Measurements from ENCODE around the gene KCTD16. TPM values are rescaled to one million over a fixed set of nuclear protein-coding genes. Genes with fewer than 3 reads are reported as not detected.

Gene KCTD16
- polyA plus RNA-seq, 1 of the 3 experiments (the other 2 are of a cell fraction) = 0.03 TPM

- no peak for TF ChIP-seq REST (IDR thresholded peaks at IDR 0.05; ENCODE audit: low read depth, low read length)
- TF ChIP-seq EZH2phosphoT487 (IDR thresholded peaks at IDR 0.05; ENCODE audit: borderline replicate concordance, low read depth) = no peak
These were observed 257.2 kb downstream of the KCTD16 start (continued) for GRCh38 chr5:144427866-144428265.

GRCh38 chr5:144428326-144428725 lies 257.7 kb downstream of the KCTD16 start:
- H2AFZ ChIP-seq (ENCODE audit: low read depth) = no peak overlapping the region
- H3K4me3 ChIP-seq (ENCODE audit: low read depth in 2 of 2, low read length in 1 of 2) = no peak overlapping the region
- POLR2A ChIA-PET = no interaction called here
- H3K9me2 ChIP-seq = no peaks in the 10 kb centered on the region
- 14% methylated on average over 1 of the region's 1 CpG for WGBS (ENCODE audit: low lambda C conversion rate)
- H3K4me2 ChIP-seq = no peak overlapping the region
- H3F3A ChIP-seq (replicated peaks; ENCODE audit: insufficient read depth) = no peaks in the 10 kb centered on the region
- CTCF ChIA-PET = no interaction called here
- no peak for DNase-seq
- no peaks in the 10 kb centered on the region for H3K27me3 ChIP-seq (ENCODE audit: insufficient read depth)
- H3K9ac ChIP-seq = no peak overlapping the region
- no peaks in the 10 kb centered on the region for H4K20me1 ChIP-seq (ENCODE audit: insufficient read depth)
- no peaks in the 10 kb centered on the region for H3K36me3 ChIP-seq (replicated peaks in 1 of 2; ENCODE audit: control insufficient read depth in 1 of 2, insufficient read depth in 2 of 2, low read length in 1 of 2)
- no peaks in the 10 kb centered on the region; a peak in 1 of 4 replicates for H3K4me1 ChIP-seq (ENCODE audit: control insufficient read depth in 1 of 2, insufficient read depth in 2 of 2, low read depth in 1 of 2, low read length in 1 of 2)
- TF ChIP-seq EP300 (IDR thresholded peaks at IDR 0.05; ENCODE audit: borderline replicate concordance in 1 of 2, low read depth in 1 of 2, low read length in 1 of 2) = no peak
- TF ChIP-seq SIN3A (IDR thresholded peaks at IDR 0.05; ENCODE audit: borderline replicate concordance, low read depth, low read length) = no peak
- H3K79me2 ChIP-seq (ENCODE audit: insufficient read depth) = no peaks in the 10 kb centered on the region
- H3K27ac ChIP-seq (ENCODE audit: low read depth in 2 of 2, low read length in 1 of 2) = no peak overlapping the region
- no peaks in the 10 kb centered on the region for H3K9me3 ChIP-seq

GRCh38 chr5:144429405-144429804 lies 258.7 kb downstream of the KCTD16 start:
- ChIA-PET POLR2A (no interaction called here), CTCF (interaction anchor here (0.8 to 1.0 kb wide), 2 partner anchors 31 to 45 kb away, joined by 3 read pairs; no protein-coding TSS in a partner anchor)
- no peaks in the 10 kb centered on the region for H3F3A ChIP-seq (replicated peaks; ENCODE audit: insufficient read depth)
- H3K36me3 ChIP-seq (replicated peaks in 1 of 2; ENCODE audit: control insufficient read depth in 1 of 2, insufficient read depth in 2 of 2, low read length in 1 of 2) = no peaks in the 10 kb centered on the region
- H3K79me2 ChIP-seq (ENCODE audit: insufficient read depth) = no peaks in the 10 kb centered on the region
- no peak overlapping the region for H3K9ac ChIP-seq
- TF ChIP-seq REST (IDR thresholded peaks at IDR 0.05; ENCODE audit: low read depth, low read length) (no peak), RXRA (IDR thresholded peaks at IDR 0.05; ENCODE audit: borderline replicate concordance, low read depth) (no peak), JUND (IDR thresholded peaks at IDR 0.05) (no peak), TEAD4 (IDR thresholded peaks at IDR 0.05; ENCODE audit: borderline replicate concordance, insufficient read depth) (no peak), SMC3 (IDR thresholded peaks at IDR 0.05; ENCODE audit: low read depth, low read length) (no peak), RAD21 (IDR thresholded peaks at IDR 0.05; ENCODE audit: low read length) (no peak)
- H3K27ac ChIP-seq (ENCODE audit: low read depth in 2 of 2, low read length in 1 of 2) = no peak overlapping the region
- no peaks in the 10 kb centered on the region for H3K9me2 ChIP-seq
- H3K27me3 ChIP-seq (ENCODE audit: insufficient read depth) = no peaks in the 10 kb centered on the region
- no peak overlapping the region for H2AFZ ChIP-seq (ENCODE audit: low read depth)
- 24% methylated on average over 1 of the region's 1 CpG for WGBS (ENCODE audit: low lambda C conversion rate)
- no peaks in the 10 kb centered on the region for H3K9me3 ChIP-seq
- H3K4me2 ChIP-seq = no peak overlapping the region
- no peak for DNase-seq
- H4K20me1 ChIP-seq (ENCODE audit: insufficient read depth) = no peaks in the 10 kb centered on the region
- no peak overlapping the region for H3K4me3 ChIP-seq (ENCODE audit: low read depth in 2 of 2, low read length in 1 of 2)
- no peaks in the 10 kb centered on the region; a peak in 1 of 4 replicates for H3K4me1 ChIP-seq (ENCODE audit: control insufficient read depth in 1 of 2, insufficient read depth in 2 of 2, low read depth in 1 of 2, low read length in 1 of 2)

All from SK-N-SH (cell line).